ENCODE data around the gene TRUB1.
"Not testable (repeated sequence)": the region's sequence is repeated elsewhere in the genome, so short reads cannot be mapped to it uniquely, and the experiment has no call there.

The TRUB1 gene

GRCh38 chr10:114937962-114938855 is at the start of gene TRUB1:
Gene TRUB1, plus strand, starts transcription at chr10:114938195. Its CDS starts 59 bp downstream, at chr10:114938254.
- DNase-seq = peak; percentile 10

- no peak for DNase-seq
Observed at GRCh38 chr10:114893251-114893650, 44.7 kb upstream of the TRUB1 start.

GRCh38 chr10:114894911-114895310 is 43.1 kb upstream of the TRUB1 start:
- DNase-seq = no peak

- DNase-seq = not testable (repeated sequence)
Observed at GRCh38 chr10:114897011-114897410, 41.0 kb upstream of the TRUB1 start.

- DNase-seq = no peak
Observed at GRCh38 chr10:114897593-114897992, 40.4 kb upstream of the TRUB1 start.

- no peak for DNase-seq
Observed at GRCh38 chr10:114899982-114900381, 38.0 kb upstream of the TRUB1 start.

GRCh38 chr10:114900658-114901057 is 37.3 kb upstream of the TRUB1 start:
- DNase-seq = no peak

- DNase-seq = no peak
Observed at GRCh38 chr10:114902151-114902550, 35.8 kb upstream of the TRUB1 start.

- no peak for DNase-seq
Observed at GRCh38 chr10:114905450-114905849, 32.5 kb upstream of the TRUB1 start.

GRCh38 chr10:114906981-114907380 is 31.0 kb upstream of the TRUB1 start:
- DNase-seq = no peak

- DNase-seq = no peak
Observed at GRCh38 chr10:114908896-114909295, 29.1 kb upstream of the TRUB1 start.

GRCh38 chr10:114911052-114911711 is 26.8 kb upstream of the TRUB1 start:
- no peak for DNase-seq

GRCh38 chr10:114911801-114912469 is 26.1 kb upstream of the TRUB1 start:
- no peak for DNase-seq

- no peak for DNase-seq
Observed at GRCh38 chr10:114912470-114912859, 25.5 kb upstream of the TRUB1 start.

- DNase-seq = no peak
Observed at GRCh38 chr10:114914560-114914959, 23.4 kb upstream of the TRUB1 start.

- DNase-seq = no peak
Observed at GRCh38 chr10:114915294-114915693, 22.7 kb upstream of the TRUB1 start.

GRCh38 chr10:114916653-114917052 is 21.3 kb upstream of the TRUB1 start:
- DNase-seq = no peak

- no peak for DNase-seq
Observed at GRCh38 chr10:114917459-114917858, 20.5 kb upstream of the TRUB1 start.

- no peak for DNase-seq
Observed at GRCh38 chr10:114917927-114918672, 19.9 kb upstream of the TRUB1 start.

GRCh38 chr10:114920459-114920858 is 17.5 kb upstream of the TRUB1 start:
- no peak for DNase-seq

GRCh38 chr10:114922003-114922402 is 16.0 kb upstream of the TRUB1 start:
- DNase-seq = no peak

GRCh38 chr10:114923551-114923950 is 14.4 kb upstream of the TRUB1 start:
- DNase-seq = no peak

All from NCI-H187 treated with DMSO at 0.1 percent for 48 hours (cell line).